NCI-H146 (cell line): ENCODE measurements around the gene CDH6.

Experiments used
- DNase-seq: peaks from one replicate; lab custom pipeline; 2025; lab: John Stamatoyannopoulos, UW

CDH6 gene

DNA sequence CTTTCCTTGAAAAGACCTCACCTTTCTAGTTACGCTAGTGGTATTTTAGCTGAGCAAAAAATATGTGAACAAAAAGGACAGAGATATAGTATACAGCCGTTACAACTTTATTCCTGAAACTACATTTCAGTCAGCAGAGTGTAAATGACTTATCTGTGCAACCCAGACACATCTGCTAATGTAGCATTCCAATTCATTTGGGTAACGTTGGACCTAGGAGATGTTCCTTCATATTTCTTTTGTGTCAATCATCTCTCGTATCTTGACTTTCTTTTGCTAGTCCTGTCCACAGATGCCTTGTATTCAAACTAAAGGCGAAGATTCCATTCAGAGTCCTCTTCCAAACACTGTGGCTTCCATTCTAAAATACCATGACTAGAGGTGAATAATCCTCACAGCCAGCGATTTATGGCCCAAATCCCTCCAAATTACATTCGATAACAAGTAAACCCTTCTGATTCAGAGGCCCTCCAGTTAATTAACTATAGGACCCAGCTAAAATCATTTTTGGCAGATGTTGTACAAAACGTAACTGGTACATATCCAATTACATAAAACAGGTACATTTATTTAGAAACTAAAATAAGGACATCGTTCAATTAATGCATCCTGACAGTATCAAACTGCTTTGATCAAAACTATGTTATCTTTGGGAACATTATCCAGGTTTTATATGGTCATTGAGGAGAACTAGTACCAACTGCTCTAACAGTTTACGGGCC is 182.7 kb downstream of the CDH6 start:
- no peak for DNase-seq

DNA sequence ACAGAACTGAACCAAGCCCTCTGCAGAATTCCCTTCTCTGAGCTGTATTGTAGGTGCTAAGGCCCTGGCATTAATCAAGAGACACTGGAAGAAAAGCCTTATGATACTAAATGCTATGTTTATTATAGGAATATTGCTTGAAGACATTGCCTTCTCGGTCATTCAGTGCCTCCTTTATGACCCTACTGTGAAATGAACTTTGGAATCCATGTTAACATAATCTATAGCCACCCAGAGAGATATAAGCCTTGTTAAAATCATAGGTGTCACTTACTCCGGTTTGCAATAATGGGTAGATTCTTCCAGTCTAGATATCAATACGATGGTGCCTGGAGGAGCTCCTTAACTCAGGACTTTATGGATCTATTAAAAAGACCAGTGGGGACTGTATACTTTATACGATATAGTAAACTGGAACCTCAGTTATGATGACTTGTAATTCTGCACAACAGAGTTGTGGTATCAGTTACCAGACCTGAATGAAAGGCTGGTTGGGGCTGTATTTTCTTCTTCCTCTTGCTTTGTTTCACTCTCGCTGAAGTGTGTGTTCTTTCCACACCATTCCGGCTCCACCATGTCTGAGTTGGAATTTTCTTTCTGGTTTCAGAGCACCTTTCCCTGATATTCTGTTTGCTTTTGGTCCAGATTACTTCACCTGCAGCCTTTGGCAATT is 183.9 kb downstream of the CDH6 start:
- DNase-seq = no peak

DNA sequence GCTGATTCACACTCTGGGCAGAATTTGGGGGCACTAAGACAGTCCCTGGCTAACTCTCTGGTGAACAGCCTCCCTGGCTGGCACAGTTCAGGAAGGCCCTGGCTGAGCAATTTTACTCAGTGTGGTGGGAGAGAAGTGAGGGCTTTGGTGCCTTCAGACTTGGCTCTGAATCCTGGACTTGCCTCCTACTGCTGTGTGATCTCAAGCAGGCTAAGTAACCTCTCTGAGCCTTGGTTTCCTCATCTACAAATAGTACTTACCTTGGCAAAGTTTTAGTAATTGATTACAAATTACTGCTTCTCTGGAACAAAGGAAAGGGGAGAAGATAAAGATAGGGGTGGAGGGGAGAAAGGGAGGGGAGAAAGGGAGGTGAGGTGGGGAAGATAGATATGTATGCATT is 184.7 kb downstream of the CDH6 start:
- DNase-seq = no peak
